Panc1 (cell line): ENCODE data around the gene TNRC18.

ENCODE experiments used
- POLR2AphosphoS5 ChIP-seq: IDR thresholded peaks from 2 replicates; pipeline ENCODE4 v1.6.1; 2012; ENCODE audit warnings: mild to moderate bottlenecking, low read depth, low read length, moderate library complexity
- TF ChIP-seq, protein P1 (sequence below): fragments of 450-650 bp; IDR thresholded peaks from 2 replicates; pipeline ENCODE4 v1.5.1; 2017; ENCODE audit warnings: mild to moderate bottlenecking

- TF ChIP-seq POLR2AphosphoS5 = no peak
- TF ChIP-seq, protein P1, sequence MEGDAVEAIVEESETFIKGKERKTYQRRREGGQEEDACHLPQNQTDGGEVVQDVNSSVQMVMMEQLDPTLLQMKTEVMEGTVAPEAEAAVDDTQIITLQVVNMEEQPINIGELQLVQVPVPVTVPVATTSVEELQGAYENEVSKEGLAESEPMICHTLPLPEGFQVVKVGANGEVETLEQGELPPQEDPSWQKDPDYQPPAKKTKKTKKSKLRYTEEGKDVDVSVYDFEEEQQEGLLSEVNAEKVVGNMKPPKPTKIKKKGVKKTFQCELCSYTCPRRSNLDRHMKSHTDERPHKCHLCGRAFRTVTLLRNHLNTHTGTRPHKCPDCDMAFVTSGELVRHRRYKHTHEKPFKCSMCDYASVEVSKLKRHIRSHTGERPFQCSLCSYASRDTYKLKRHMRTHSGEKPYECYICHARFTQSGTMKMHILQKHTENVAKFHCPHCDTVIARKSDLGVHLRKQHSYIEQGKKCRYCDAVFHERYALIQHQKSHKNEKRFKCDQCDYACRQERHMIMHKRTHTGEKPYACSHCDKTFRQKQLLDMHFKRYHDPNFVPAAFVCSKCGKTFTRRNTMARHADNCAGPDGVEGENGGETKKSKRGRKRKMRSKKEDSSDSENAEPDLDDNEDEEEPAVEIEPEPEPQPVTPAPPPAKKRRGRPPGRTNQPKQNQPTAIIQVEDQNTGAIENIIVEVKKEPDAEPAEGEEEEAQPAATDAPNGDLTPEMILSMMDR = no peak
Observed at GRCh38 chr7:5320802-5321396, 102.7 kb downstream of the TNRC18 start.
